GM21360 (cell line): ENCODE measurements around the gene CTXN1.
"Not testable (repeated sequence)": the region's sequence is repeated elsewhere in the genome, so short reads cannot be mapped to it uniquely, and the experiment has no call there.

Experiments
- ATAC-seq: cut with Tn5 transposase; IDR thresholded peaks from one replicate; pipeline ENCODE4 v1.9.1; 2021; ENCODE audit warnings: mild to moderate bottlenecking, moderate library complexity; ENCODE audit not compliant: unreplicated experiment

Gene CTXN1

GRCh38 chr19:7926021-7926726, at the start of gene CTXN1:
Gene CTXN1, minus strand, starts transcription at chr19:7926135. Its CDS starts 597 bp downstream, at chr19:7925538.
- ATAC-seq, result no peak

- no peak for ATAC-seq
Measured at GRCh38 chr19:7975037-7975436, 49.1 kb upstream of the CTXN1 start.

GRCh38 chr19:7973883-7974282, 47.9 kb upstream of the CTXN1 start:
- no peak for ATAC-seq

- ATAC-seq, result no peak
Measured at GRCh38 chr19:7971553-7972520, 45.9 kb upstream of the CTXN1 start.

GRCh38 chr19:7970716-7971448, 44.9 kb upstream of the CTXN1 start:
- ATAC-seq, result no peak

- no peak for ATAC-seq
Measured at GRCh38 chr19:7969555-7969939, 43.6 kb upstream of the CTXN1 start.

GRCh38 chr19:7968796-7969554, 43.0 kb upstream of the CTXN1 start:
- ATAC-seq, result no peak

GRCh38 chr19:7968008-7968795, 42.3 kb upstream of the CTXN1 start:
- ATAC-seq, result no peak

GRCh38 chr19:7965921-7966665, 40.2 kb upstream of the CTXN1 start:
- no peak for ATAC-seq

- ATAC-seq, result no peak
Measured at GRCh38 chr19:7965259-7965841, 39.4 kb upstream of the CTXN1 start.

GRCh38 chr19:7963566-7963965, 37.6 kb upstream of the CTXN1 start:
- ATAC-seq, result no peak

GRCh38 chr19:7962644-7963268, 36.8 kb upstream of the CTXN1 start:
- no peak for ATAC-seq

- no peak for ATAC-seq
Measured at GRCh38 chr19:7961920-7962626, 36.1 kb upstream of the CTXN1 start.

- not testable (repeated sequence) for ATAC-seq
Measured at GRCh38 chr19:7961082-7961481, 35.1 kb upstream of the CTXN1 start.

GRCh38 chr19:7959211-7959610, 33.3 kb upstream of the CTXN1 start:
- ATAC-seq, result no peak

GRCh38 chr19:7955696-7956095, 29.8 kb upstream of the CTXN1 start:
- ATAC-seq, result no peak

GRCh38 chr19:7953576-7953975, 27.6 kb upstream of the CTXN1 start:
- ATAC-seq, result no peak

GRCh38 chr19:7953060-7953459, 27.1 kb upstream of the CTXN1 start:
- ATAC-seq, result no peak
